Amniotic epithelial cell (primary cell): ENCODE data around the gene MTOR.
A peak's percentile ranks its signal among the peaks of the same experiment; 100 is the strongest.
"Not testable (repeated sequence)": the region's sequence is repeated elsewhere in the genome, so short reads cannot be mapped to it uniquely, and the experiment has no call there.

Source experiments
- DNase-seq: peaks from one replicate; pipeline ENCODE4 v3.0.0-alpha.2; 2010; ENCODE audit warnings: low read depth

The MTOR gene

DNA sequence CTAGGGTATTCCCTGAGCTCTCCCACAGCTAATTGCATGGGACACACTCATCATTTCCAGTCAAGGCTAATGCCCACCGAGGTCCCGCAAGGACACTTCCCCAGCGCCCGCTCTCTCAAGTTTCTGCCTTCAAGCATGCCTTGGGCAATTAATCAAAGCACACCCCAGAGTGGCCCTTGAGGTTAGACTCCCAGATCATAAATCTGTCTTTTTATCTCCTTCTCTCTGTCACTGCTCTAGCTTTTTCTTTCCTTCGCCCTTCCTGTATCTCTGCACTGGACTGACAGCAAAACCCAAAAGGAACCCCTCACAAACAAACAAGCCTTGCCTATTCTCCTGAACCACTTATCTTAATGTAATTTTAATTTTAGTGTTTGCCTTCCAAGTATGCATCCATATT lies 154.8 kb downstream of the MTOR start:
- no peak for DNase-seq

DNA sequence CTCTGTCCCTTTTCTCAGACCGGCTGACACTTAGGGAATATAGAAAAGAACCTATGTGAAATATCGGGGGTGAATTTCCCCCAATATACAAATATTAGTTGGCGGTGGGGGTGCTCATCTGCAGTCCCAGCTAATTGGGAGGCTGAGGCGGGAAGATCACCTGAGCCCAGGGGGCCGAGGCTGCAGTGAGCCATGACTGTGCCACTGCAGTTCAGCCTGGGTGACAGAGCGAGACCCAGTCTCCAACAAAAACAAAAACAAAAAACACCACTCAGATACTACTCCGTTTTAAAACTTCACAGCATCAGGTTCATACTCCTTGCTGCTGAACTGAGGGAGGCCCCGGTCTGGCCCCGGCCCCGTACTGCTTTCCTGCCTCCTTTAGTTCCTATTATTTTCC lies 156.8 kb downstream of the MTOR start:
- no peak for DNase-seq

DNA sequence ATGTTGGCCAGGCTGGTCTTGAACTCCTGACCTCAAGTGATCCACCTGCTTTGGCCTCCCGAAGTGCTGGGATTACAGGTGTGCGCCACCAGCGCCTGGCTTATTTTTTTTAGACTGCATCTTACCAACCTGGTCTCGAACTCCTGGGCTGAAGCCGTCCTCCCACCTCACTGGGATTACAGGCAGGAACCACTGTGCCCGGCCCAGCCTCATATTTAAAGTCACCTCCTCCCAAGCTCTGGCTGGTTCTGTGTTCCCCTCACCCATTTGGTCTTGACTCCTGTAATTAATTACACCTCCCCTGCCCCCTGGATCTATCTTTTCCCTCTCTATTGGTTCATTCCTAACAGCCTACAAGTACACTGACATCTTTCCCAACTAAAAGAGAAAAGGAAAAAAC lies 161.0 kb downstream of the MTOR start:
- no peak for DNase-seq

DNA sequence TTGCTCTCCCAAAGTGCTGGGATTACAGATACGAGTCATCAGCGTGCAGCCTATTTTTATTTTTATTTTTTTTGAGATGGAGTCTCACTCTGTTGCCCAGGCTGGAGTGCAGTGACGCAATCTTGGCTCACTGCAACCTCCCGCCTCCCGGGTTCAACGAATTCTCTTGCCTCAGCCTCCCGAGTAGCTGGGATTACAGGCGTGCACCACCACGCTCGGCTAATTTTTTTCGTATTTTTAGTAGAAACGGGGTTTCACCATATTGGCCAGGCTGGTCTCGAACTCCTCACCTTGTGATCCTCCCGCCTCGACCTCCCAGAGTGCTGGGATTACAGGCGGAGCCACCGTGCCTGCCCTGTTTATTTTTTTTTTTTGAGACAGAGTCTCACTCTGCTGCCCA lies 161.5 kb downstream of the MTOR start:
- DNase-seq = not testable (repeated sequence)

DNA sequence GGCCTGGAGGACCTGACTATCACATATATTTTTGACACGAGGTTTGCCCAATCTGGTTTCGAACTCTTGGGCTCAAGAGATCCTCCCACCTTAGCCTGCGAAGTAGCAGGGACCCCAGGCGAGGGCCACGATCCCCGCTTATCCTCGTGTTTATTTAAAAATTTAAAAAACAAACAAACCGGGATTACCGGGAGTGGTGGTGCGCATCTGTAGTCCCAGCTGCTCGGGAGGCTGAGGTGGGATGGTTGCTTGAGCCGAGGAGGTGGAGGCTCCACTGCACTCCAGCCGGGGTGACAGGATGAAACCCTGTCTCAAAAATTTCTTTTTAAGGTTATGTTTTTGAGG lies 162.2 kb downstream of the MTOR start:
- DNase-seq = no peak

DNA sequence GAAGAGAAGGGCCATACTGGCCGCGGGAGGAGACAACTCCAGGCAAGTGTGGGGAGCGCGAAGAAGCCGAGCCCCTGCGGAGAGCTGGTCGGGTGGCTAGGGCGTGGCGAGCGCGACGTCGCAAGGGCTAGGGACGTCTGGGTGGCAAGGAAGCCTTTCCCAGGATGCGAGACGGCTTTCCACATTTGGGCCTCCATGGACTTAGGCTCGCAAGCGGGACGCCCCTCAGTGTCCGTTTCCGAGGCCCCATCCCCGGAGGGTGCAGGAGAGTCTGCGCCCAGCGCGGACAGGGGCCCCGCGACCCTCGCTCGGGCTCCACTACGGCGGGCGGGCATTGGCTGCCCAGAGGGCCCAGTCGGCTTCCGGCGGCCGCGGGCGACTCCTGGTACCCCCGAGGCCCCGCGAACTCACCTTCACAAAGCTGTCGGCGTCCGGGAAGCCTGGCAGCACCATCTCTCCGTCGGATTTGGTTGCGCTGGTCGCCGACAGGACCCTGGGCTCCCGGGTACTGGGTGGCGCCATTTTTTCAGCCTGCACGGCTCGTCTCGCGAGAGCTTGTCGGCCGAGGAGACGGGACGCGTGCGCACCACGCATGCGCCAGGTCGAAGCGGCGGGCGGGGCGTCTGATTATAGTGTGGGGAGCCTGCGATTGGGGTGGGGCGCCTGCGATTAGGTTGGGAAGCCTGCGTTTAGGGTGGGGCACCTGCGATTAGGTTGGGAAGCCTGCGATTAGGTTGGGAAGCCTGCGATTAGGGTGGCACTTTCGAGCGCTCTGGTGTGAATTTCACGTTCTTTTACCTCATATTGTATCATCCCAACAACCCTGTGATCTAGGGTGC lies 162.8 kb downstream of the MTOR start, which contains the start of gene EXOSC10:
EXOSC10 (minus strand) TSS at position 560 of the 839 bp plus-strand sequence; CDS start at position 522, 38 bp downstream.
- DNase-seq = peak; percentile 66

DNA sequence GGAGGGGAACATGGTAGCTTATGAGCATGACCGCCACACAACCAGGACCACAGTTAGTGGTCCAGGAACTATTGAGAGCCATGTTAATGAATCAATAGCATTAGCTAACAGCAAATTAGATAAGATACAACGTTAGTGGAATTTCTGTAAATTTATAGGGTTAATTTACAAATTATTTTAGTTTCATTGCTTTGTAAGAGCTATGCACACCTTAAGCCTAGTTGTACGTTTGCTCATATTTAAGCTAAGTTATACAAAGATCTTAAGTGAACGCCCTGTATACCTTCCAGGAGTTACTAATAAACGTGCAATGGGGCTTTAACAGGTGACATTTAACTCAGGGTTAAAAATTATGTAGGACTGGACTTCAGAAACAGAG lies 163.4 kb downstream of the MTOR start:
- DNase-seq = peak; percentile 2

DNA sequence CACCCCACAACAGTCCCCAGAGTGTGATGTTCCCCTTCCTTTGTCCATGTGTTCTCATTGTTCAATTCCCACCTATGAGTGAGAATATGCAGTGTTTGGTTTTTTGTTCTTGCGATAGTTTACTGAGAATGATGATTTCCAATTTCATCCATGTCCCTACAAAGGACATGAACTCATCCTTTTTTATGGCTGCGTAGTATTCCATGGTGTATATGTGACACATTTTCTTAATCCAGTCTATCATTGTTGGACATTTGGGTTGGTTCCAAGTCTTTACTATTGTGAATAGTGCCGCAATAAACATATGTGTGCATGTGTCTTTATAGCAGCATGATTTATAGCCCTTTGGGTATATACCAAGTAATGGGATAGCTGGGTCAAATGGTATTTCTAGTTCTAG lies 178.6 kb downstream of the MTOR start:
- DNase-seq = not testable (repeated sequence)

DNA sequence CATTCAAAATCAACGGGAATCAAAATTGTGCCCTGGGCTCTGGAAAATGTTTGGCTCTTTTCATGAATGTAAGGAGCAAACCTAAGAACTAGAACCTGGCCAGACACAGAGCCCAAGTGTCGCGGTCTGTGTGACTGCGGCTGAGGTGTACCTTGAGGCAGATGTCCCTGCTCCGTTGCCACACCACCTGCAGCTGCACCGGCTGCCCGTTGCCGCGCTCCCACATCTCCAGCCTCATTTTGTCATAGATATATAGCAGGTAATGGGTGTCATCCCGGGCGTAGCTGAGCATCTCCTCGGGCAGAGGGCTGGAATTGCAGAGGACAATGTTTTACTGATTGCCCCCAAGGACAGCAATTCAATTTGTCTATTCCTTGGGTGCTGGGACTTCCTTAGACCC lies 181.4 kb downstream of the MTOR start:
- no peak for DNase-seq

DNA sequence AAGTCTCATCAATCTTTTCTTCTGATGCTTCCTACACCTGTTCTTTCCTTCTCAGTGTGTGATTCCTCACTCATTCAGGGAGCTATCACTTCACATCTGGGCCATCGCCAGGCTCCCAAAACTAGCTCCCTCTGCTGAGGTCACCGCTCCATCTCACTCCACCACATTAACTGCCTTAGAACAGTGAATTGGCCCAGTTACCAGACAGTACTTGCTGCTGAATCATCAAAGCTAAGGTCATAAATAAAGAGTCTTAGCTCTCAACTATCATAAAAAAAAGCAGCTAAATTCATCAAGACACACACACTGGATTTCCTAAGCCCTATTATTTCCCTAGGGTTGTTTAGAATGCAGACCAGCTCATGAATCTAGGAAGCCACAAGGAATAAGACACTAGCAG lies 183.7 kb downstream of the MTOR start:
- DNase-seq = peak; percentile 88

DNA sequence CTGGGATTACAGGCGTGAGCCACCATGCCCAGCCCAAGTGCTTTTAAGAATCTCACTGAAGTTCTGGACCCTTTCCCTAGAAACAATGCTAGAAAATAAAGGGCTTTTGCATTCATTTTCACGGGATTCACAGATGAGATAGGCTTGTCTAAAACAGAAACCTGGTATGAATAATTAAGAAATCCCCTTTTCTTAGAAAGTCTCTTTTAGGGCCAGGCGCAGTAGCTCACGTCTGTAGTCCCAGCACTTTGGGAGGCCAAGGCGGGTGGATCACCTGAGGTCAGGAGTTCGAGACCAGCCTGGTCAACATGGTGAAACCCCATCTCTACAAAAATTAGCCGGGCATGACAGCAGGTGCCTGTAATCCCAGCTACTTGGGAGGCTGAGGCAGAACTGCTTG lies 189.0 kb downstream of the MTOR start:
- DNase-seq = not testable (repeated sequence)

DNA sequence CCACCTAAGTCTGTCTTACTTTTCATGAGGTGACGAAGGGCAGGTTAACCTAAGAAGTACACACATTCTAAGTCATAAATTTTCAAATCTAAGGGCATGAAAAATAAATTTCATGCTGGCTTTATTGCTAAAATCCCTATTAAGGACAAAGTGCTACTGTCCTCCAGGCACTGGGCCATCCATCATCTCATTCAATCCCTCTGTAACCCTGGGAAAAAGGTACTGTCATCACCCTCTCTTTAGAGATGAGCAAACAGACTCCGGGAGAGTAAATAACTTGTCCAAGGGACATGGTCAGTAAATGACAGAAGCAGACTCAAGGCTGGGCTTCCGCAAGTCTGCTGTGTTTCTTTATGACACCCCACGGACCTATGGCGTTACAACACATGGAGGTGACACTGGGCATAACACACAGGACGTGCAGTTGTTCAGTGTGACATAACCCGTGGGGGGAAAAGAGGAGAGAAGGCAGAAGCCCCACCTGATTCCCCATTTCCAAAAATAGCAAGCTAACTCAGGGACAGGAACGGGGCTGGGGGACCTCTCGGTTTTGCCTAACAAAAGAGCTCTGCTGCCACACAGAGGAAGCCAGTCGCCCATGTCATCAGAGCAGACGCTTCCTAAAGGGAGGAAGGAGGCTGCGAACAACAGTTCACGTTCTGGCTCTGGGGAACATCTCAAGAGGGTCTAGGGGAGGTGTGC lies 190.0 kb downstream of the MTOR start:
- no peak for DNase-seq

DNA sequence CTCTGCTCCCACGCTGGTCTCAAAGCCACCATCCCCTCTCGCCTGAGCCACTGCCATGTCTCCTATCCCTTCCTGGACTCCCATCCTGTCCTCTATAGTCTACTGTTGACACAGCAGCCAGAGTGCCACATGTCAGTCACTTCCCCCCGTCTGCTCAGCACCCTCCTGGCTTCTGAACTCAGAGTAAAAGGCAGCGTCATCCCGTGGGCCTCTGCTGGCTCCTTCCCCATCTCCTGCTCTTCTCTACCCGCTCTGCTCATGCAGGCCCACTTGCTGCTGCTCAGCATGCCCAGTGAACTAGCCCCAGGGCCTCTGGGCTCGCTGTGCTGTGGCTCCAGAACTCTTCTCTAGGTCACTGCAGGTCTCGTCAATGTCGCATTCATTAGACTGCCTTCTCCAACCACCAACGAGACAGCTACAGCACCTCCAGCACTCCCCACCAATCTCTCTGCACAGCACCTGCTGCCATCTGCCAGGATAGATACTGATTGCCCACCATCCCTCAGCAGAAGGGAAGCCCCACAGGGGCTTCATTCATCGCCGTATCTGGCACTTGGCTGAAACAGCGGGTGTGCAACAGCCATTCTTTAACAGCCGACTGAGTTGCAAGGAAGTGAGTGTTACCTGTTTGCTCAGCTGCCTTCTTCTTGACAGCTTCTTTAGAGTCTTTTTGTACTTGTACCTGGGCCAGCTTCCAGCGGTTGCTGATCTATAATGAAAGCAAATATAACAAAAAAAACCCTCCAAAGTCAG lies 190.7 kb downstream of the MTOR start:
- DNase-seq = no peak

DNA sequence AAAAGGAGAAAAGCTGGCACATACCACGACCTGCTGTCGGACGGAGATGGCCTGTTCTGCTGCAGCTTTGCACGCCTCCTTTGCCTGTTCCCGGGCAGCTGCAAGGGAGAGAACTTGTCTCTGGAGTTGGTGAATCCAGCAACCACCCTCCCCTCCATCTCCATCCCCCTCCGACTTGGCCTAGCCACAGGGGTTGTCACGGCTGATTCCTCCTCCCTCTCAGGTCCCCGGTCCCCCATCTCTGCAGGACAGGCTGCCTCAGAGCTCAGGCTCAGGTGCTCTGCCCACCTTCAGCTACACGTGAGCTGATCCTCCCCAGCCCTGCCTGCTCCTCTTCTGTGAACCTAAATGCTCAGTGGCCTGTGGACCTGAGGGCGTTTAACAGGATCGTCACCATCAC lies 191.5 kb downstream of the MTOR start:
- no peak for DNase-seq

DNA sequence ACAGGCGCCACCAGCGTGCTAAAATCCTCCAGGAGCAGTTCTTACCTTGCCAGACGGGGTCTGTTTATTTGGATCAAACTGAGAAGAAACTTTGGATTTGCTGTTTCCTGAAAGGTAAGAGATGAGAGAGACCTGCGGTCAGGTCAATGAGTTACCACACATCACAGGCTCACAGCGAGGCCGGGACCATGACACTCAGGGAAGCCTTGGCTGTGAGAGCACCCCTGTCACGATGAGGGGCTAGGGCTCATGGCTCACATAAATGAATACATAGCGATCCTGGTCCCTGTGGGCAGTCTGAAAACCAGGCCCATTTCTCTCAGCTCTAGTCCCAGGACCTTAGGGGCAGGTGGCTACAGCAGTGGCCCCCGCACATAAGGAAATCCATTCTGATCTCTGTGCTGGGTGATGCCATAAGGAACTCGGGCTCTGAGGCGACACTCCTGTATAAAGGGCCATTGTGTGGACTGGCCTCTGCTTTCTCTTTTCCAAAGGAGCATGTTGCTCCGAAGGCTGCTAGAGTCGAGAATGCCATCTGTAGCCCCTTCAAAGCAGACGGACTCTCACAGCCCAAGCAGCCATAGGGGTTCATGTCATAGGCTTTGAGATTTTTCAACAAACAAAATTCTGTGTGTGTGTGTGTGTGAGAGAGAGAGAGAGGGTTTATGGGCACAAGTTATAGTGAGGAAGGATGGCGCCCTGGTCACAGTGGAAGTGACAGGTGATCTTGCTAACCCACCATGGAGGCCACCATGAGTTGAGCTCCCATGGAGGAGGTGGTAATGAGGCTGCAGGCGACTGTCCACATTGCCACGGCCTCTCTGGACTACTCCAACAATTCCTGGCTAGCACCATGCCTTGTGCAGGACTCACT lies 193.5 kb downstream of the MTOR start:
- DNase-seq = no peak

DNA sequence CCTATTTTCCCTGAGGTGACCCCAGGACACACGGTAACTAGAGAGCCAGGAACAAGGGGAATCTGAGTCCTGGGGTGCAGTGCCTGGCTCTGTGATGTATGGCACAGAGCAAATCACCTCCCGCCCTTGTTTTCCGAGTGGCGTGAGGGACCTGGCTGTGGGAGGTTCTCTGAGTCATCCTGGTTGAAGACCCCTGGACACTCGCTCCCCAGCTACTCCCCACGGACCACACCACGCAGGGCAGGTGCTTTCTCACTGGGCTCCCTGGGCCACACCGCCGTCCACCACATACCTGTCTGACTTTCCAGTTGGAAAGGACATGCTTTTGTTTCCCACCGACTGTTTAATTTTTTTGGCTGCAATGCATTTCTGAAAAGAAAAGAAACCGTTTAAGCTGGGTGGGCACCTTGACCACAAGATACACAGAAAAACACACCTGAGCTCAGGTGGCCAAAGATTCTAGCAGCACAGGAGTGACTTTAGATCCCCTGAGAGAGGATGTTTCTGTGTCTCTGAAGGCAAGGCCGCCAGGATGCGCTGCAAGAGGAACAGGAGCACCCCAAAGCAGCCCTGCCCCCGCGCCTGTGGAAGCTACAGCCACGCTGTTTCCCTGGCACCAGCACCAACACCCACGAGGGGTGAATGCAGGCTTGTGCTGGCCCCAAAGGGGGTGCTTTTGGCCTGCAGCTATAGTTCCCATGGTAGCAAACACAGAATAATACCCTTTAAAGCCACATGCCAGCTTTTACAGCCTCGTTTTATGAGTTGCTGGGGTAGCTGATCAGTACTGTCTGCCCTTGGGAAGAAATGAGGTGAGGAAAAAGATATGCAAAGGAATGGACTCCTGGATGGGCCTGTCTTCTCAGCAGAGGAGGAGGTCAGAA lies 194.4 kb downstream of the MTOR start:
- DNase-seq = no peak

DNA sequence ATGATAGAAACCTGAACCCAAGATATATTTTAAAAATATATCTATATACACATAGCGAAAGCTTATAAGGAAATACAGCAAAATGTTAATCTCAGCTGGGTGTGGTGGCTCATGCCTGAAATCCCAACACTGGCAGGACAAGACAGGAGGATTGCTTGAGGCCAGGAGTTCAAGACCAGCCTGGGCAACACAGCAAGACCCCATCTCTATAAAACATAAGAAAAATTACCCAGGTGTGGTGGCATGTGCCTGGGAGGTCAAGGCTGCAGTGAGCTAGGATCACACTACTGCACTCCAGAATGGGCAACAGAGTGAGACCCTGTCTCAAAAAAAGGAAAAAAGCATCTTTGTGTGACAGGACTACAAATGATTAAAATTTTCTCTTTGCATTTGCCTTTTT lies 196.6 kb downstream of the MTOR start:
- no peak for DNase-seq

DNA sequence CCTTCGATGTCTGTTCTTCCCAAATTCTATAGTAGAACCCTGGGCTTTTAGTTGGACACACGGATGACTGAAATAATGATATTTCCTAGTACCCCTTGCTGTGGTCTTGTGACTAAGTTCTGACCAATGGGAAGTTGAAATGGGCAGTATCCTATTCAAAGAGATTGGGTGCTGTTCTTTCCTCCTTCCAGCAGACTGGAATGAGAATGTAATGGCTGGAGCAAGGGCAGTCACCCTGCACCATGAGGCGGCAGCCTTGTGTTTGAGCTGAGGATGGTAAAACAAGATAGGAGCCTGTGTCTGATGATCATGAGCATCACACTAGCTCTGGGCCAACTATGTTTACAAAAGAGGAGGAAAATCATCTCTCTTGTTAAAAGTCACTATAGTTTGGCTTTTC lies 197.4 kb downstream of the MTOR start:
- no peak for DNase-seq

DNA sequence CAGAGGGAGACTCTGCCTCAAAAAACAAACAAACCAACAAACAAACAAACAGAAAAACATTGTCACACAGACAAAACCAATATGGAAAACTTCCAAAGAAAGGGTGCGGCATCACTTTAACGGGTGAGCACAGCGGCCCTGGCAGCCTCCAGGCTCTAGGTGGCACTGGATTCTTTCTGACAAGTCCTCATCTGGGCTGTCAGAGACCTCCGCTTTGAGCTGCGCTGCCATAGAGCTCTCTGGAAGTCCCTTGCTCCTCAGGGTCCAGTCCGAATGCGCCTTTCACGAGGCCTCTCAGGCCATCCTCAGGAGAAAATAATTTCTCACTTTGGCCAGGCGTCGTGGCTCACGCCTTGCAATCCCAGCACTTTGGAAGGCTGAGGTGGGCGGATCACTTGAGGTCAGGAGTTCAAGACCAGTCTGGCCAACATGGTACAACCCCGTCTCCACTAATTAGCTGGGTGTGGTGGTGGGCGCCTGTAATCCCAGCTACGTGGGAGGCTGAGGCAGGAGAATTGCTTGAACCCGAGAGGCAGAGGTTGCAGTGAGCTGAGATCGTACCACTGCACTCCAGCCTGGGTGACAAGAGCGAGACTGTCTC lies 198.3 kb downstream of the MTOR start:
- DNase-seq = not testable (repeated sequence)

DNA sequence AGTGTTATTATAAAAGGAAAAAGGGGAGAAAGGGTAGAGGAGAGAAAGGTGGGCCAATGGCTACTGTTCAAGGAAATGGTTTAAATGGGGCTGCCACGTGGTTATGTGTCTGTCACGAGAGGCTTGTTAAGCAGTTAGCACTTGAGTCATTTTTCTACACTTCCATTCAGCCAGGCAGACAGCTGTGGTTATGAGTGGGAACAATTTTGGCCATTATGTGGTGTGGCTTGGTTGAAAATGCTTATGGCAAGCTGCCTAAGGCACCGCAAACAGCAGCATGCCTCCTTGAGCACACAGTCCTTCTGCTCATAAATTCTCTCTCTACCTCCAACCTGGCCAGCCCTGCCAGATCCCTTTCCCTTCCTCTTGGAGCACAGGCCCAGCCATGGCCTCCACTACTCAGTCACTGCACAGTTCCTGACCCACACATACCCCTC lies 199.4 kb downstream of the MTOR start:
- DNase-seq = peak; percentile 14
